Pancreas (tissue), 10 donors: ENCODE data around the gene ANKRD28. TPM values are rescaled to one million over a fixed set of nuclear protein-coding genes. Genes with fewer than 3 reads are reported as not detected.
"Not testable (repeated sequence)": the region's sequence is repeated elsewhere in the genome, so short reads cannot be mapped to it uniquely, and the experiment has no call there.

Experiments
- ATAC-seq, 4 donors: fragments of 200-7000 bp; cut with Tn5 transposase; one replicate each; pipeline versions ENCODE4 v1.8.0 to v1.9.1; 2020; ENCODE audit warnings: mild to moderate bottlenecking in 4 of 4, moderate library complexity in 4 of 4
- DNase-seq, 6 donors: peaks; one replicate each; pipeline ENCODE4 v3.0.0-alpha.2; 2020
- FAIRE-seq: peaks from 2 replicates; lab custom pipeline; 2012; peaks lifted over from hg19 to GRCh38; lab: Jason Lieb, UNC
- H3K27ac ChIP-seq, 4 donors: fragments of 200-600 bp; sonication (generic); 1 replicate in 3 of 4; 2 replicates in 1 of 4; pipeline versions ENCODE4 v1.5.0 to v1.8.0; 2020
- H3K27me3 ChIP-seq, 4 donors: fragments of 200-600 bp; one replicate each; pipeline ENCODE4 v1.8.0; 2021
- H3K36me3 ChIP-seq, 3 donors: fragments of 200-600 bp; sonication (generic) in 1 of 3; one replicate each; pipeline versions ENCODE4 v1.5.0 to v1.8.0; 2020 to 2021
- H3K4me1 ChIP-seq, 3 donors: fragments of 200-600 bp; one replicate each; pipeline ENCODE4 v1.8.0; 2021
- H3K4me3 ChIP-seq, 4 donors: fragments of 200-600 bp; sonication (generic) in 2 of 4; one replicate each; pipeline versions ENCODE4 v1.5.0 to v1.8.0; 2020 to 2021
- H3K9me3 ChIP-seq, 4 donors: fragments of 200-600 bp; one replicate each; pipeline ENCODE4 v1.8.0; 2021
- WGBS, 2 donors: extraction: QIAGEN DNeasy Blood & Tissue Kit; methylation state at CpG; one replicate each; pipeline ENCODE4 v1.1.7; 2013; 5-methylcytosine and 5-hydroxymethylcytosine counted together
- intact Hi-C, 3 donors: fragments of 100-400 bp; cut with DNase I; formaldehyde crosslinking; loops; one replicate each; pipeline versions ENCODE4 v1.11.1 to v1.14.2; 2022
- microRNA-seq, 2 donors: library from miRNA; unstranded; fragments of <30 nt; microRNA quantifications; one replicate each; pipeline versions ENCODE4 to v1.1.0, GENCODE V29; 2019 to 2020
- polyA plus RNA-seq, 2 donors: library from polyadenylated mRNA; stranded (reverse); fragments of 200-250 nt; gene quantifications; one replicate each; pipeline ENCODE4 v1.2.3, GENCODE V29; 2013
- total RNA-seq, 6 donors: library from RNA; stranded (reverse); fragmentation: NEBNext Ultra II Directional in 4 of 6; extraction: Animal tissue kit (Norgen Biotek cat#: 25700) in 4 of 6; gene quantifications; one replicate each; pipeline versions ENCODE4 v1.2.1 to v1.2.4, GENCODE V29; 2021 to 2023
- TF ChIP-seq, protein P1 (sequence below), 4 donors: fragments of 200-600 bp; sonication (generic) in 3 of 4; IDR thresholded peaks; one replicate each; pipeline versions ENCODE4 v1.5.0 to v1.8.0; 2021; ENCODE audit warnings: antibody characterized with exemption in 4 of 4
- donor health status: healthy with polysubstance abuse.
- donor health status: DM: no; HTN: no; CAD: no; lungs with moderate emphysema.
- donor health status: DM: no; HTN: no; CAD: no.
- donor health status: control.
- donor health status: control.
- donor health status: Bipolar disorder and iron deficiency.
- donor health status: DM: yes; HTN: yes; CAD: no.
- donor health status: DM: no; HTN: no; CAD: no.
- donor health status: DM: no; HTN: no; CAD: no.
- donor health status: DM: yes; HTN: yes; CAD: no.

Gene ANKRD28
- total and polyA plus RNA-seq, 8 donors = 9.5 to 40.5 (median 29.6) TPM

DNA sequence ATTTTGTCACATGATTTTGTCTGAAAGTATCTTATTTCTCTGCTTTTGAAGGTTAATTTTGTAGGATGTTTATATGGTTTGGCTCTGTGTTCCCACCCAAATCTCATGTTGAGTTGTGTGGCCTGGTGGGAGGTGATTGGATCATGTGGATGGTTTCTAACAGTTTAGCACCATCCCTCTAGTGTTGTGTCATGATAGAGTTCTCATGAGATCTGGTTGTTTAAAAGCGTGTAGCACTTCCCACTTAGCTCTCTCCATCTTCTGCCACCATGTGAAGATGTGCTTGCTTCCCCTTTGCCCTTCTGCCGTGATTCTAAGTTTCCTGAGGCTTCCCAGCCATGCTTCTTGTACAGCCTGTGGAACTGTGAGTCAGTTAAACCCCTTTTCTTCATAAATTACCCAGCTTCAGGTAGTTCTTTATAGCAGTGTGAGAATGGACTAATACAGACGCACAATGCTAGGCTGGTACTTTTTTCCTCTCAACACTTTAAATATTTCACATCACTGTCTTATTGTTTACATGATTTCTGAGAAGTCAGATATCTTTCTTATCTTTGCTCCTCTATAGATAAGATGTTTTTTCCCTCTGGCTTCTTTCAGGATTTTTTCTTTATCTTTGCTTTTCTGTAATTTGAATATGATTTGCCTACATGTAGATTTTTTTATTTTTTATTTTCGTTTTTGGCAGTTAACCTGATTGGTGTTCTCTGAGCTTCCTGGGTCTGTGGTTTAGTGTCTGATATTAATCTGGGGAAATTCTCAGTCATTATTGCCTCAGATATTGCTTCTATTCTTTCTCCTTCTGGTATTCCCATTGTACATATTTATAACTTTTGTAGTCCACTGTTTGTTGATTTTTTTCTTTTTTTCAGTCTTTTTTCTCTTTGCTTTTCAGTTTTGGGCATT, 174.0 kb downstream of the ANKRD28 start:
- TF ChIP-seq, protein P1, sequence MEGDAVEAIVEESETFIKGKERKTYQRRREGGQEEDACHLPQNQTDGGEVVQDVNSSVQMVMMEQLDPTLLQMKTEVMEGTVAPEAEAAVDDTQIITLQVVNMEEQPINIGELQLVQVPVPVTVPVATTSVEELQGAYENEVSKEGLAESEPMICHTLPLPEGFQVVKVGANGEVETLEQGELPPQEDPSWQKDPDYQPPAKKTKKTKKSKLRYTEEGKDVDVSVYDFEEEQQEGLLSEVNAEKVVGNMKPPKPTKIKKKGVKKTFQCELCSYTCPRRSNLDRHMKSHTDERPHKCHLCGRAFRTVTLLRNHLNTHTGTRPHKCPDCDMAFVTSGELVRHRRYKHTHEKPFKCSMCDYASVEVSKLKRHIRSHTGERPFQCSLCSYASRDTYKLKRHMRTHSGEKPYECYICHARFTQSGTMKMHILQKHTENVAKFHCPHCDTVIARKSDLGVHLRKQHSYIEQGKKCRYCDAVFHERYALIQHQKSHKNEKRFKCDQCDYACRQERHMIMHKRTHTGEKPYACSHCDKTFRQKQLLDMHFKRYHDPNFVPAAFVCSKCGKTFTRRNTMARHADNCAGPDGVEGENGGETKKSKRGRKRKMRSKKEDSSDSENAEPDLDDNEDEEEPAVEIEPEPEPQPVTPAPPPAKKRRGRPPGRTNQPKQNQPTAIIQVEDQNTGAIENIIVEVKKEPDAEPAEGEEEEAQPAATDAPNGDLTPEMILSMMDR (IDR thresholded peaks at IDR 0.05) = no peak
- Histone ChIP-seq H3K4me3 (no peak overlapping the region), H3K36me3 (no peaks in the 10 kb centered on the region), H3K4me1 (peaks cover 0 to 6% (median 0%) of the 10 kb centered on the region in 3 donors), H3K27ac (no peak overlapping the region), H3K27me3 (no peaks in the 10 kb centered on the region), H3K9me3 (no peaks in the 10 kb centered on the region)
- intact Hi-C loops = no loop called here
- no peak for DNase-seq
- WGBS, 2 donors = 67 to 78% methylated on average over 4 of the region's 4 CpGs
- ATAC-seq = no peak
- no peak for FAIRE-seq

DNA sequence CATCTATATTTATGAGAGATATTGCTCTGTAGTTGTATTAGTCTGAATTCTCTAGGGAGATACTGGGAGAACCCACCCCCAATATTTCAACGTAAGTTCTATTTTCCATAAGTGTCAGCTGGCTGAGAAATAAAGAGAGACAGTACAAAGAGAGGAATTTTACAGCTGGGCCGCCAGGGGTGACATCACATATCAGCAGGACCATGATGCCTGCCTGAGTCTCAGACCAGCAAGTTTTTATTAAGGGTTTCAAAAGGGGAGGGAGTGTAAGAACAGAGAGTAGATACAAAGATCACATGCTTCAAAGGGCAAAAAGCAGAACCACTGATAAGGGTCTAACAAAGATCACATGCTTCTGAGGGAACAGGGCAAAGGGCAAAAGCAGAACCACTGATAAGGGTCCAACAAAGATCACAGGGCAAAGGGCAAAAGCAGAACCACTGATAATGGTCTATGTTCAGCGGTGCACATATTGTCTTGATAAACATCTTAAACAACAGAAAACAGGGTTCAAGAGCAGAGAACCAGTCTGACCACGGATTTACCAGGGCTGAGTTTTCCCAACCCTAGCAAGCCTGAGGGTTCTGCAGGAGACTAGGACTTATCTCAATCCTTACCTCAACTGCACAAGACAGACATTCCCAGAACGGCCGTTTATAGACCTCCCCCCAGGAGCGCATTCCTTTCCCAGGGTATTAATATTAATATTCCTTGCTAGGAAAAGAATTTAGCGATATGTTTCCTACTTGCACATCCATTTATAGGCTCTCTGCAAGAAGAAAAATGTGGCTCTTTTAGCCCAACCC, 177.9 kb downstream of the ANKRD28 start:
- DNase-seq, H3K27ac ChIP-seq, H3K9me3 ChIP-seq, ATAC-seq, intact Hi-C loops, FAIRE-seq, H3K4me1 ChIP-seq, H3K36me3 ChIP-seq, H3K4me3 ChIP-seq, H3K27me3 ChIP-seq: not testable (repeated sequence)
- WGBS, 2 donors = 88% methylated on average over 8 of the region's 8 CpGs

Small RNA genes within 50 kb of the gene (microRNA-seq; reads per million reads assigned to microRNA genes)
- gene MIR3134 = 0 reads per million in 2 donors

Other genes starting within 250 kb of the ANKRD28 start
- gene HACL1, start 196.4 kb downstream of the ANKRD28 start, total RNA-seq = 10 to 100 TPM; 10.2 to 18.8 (median 12.8) TPM
- gene HACL1, start 196.4 kb downstream of the ANKRD28 start, polyA plus RNA-seq = 10 to 100 TPM in 1 of 2 donors, 1 to 10 TPM in 1; 6.5 to 11.5 TPM
- gene BTD, start 196.2 kb downstream of the ANKRD28 start, total RNA-seq = 10 to 100 TPM; 14.2 to 22.0 (median 16.7) TPM
- gene BTD, start 196.2 kb downstream of the ANKRD28 start, polyA plus RNA-seq = 10 to 100 TPM in 1 of 2 donors, 1 to 10 TPM in 1; 6.2 to 16.5 TPM